WI38 (cell line): ENCODE data around the gene GNL1.
"Not testable (repeated sequence)": the region's sequence is repeated elsewhere in the genome, so short reads cannot be mapped to it uniquely, and the experiment has no call there.

Experiments
- H3K4me3 ChIP-seq: 2 replicates; pipeline ENCODE4 v1.5.1; 2011; ENCODE audit warnings: low read depth, mild to moderate bottlenecking, control low read depth, low read length
- TF ChIP-seq, protein P1 (sequence below): IDR thresholded peaks from 2 replicates; pipeline ENCODE4 v1.5.1; 2012; ENCODE audit warnings: low read depth, mild to moderate bottlenecking, control low read depth, low read length

The GNL1 gene

GRCh38 chr6:30507849-30508827 lies 48.2 kb downstream of the GNL1 start:
- TF ChIP-seq, protein P1, sequence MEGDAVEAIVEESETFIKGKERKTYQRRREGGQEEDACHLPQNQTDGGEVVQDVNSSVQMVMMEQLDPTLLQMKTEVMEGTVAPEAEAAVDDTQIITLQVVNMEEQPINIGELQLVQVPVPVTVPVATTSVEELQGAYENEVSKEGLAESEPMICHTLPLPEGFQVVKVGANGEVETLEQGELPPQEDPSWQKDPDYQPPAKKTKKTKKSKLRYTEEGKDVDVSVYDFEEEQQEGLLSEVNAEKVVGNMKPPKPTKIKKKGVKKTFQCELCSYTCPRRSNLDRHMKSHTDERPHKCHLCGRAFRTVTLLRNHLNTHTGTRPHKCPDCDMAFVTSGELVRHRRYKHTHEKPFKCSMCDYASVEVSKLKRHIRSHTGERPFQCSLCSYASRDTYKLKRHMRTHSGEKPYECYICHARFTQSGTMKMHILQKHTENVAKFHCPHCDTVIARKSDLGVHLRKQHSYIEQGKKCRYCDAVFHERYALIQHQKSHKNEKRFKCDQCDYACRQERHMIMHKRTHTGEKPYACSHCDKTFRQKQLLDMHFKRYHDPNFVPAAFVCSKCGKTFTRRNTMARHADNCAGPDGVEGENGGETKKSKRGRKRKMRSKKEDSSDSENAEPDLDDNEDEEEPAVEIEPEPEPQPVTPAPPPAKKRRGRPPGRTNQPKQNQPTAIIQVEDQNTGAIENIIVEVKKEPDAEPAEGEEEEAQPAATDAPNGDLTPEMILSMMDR = no peak
- H3K4me3 ChIP-seq = no peak overlapping the region

DNA sequence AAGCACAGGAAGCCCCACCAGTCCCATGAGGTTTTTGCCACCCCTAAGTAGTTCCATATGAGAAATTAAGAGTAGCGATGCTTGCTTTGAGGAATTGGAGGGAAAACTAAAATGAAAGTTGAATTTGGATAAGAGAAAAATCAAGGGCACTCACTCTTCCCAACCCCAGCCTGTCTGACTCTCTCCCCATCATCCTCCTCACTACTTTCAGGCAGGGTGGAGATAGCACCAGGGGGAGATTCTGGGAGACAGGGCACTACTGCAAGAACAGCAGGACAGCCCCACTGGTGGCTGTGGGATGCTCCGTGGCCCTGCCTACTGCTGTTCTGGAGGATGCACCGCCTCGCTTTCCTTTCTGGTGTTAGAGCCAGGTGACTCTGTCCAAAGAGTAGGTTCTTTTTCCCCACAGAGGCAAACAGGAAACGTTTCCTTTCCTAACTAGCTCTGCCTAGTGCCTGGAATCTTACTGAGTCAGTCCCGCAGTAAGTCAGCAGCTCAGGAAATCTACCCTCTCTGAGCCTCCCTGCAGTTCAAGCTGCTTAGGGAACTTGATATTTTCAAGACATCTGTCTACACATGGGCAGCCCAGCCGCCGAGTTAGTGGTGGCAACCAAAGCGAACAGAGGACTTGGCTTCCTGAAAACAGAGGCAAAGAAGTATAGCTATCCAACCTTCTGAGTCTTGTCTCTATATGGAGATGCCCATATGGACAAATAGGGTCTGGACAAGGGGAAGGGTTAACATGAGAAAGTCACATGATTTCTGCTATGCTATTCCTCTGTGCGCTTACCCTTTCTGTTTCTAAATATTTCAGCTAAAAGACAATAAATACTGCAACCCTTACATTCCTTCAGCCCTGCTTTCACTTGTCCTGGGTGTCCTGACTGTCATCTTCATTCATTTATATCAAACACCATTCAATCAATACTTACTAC lies 55.6 kb downstream of the GNL1 start:
- no peak overlapping the region for H3K4me3 ChIP-seq
- TF ChIP-seq, protein P1 = no peak

DNA sequence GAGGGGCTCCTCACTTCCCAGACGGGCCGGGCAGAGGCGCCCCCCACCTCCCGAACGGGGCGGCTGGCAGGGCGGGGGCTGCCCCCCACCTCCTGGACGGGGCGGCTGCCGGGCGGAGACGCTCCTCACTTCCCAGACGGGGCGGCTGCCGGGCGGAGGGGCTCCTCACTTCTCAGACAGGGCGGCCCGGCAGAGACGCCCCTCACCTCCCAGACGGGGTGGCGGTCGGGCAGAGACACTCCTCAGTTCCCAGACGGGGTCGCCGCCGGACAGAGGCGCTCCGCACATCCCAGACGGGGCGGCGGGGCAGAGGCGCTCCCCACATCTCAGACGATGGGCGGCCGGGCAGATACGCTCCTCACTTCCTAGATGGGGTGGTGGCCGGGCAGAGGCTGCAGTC lies 57.6 kb downstream of the GNL1 start:
- H3K4me3 ChIP-seq = not testable (repeated sequence)

- TF ChIP-seq, protein P1 = no peak
- no peak overlapping the region for H3K4me3 ChIP-seq
Observed at GRCh38 chr6:30497714-30498113, 58.6 kb downstream of the GNL1 start.

DNA sequence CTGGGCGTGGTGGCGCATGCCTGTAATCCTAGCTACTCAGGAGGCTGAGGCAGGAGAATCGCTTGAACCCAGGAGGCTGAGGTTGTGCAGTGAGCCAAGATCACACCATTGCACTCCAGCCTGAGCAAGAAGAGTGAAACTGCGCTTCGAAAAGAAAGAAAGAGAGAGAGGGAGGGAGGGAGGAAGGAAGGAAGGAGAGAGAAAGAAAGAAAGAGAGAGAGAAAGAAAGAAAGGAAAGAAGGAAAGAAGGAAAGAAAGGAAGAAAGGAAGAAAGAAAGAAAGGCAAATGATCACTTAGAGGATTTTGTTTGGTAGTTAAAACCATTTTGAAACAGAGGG lies 59.1 kb downstream of the GNL1 start:
- not testable (repeated sequence) for H3K4me3 ChIP-seq

GRCh38 chr6:30495993-30496392 lies 60.3 kb downstream of the GNL1 start:
- TF ChIP-seq, protein P1 = no peak
- H3K4me3 ChIP-seq = no peak overlapping the region

GRCh38 chr6:30495060-30495459 lies 61.2 kb downstream of the GNL1 start:
- H3K4me3 ChIP-seq = not testable (repeated sequence)

DNA sequence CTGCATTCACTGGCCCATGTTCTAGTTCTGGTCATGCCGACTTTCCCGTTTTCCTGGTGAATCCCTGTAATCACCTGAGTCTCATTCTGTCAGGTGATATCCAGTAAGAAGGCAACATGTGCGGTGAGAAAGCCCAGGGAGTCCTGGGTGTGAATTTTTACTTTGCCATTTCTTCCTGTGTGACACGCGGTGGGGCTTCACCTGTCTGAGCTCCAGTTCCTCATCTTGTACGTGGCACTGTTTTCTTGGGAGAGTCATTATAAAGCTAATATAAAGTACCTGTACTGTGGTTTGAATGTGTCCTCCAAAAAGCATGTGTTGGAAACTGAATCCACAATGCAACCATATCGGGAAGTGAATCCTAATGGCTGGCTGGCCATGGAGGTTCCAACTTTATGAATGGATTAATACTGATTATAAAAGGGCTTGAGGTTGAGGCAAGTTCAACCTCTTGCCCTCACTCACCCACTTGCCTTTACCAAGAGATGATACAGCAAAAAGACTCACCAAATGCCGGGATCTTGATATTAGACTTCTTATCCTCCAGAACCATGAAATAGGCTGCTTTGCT lies 61.9 kb downstream of the GNL1 start:
- H3K4me3 ChIP-seq = no peak overlapping the region
- TF ChIP-seq, protein P1 = no peak
